GM04504 (cell line): Measurements from ENCODE around the gene TAF6.
"Not testable (repeated sequence)": the region's sequence is repeated elsewhere in the genome, so short reads cannot be mapped to it uniquely, and the experiment has no call there.

Experiments used
- DNase-seq: peaks from one replicate; pipeline ENCODE4 v3.0.0-alpha.2; 2012; ENCODE audit warnings: low read depth

Gene TAF6

GRCh38 chr7:100152404-100152803 is 33.2 kb upstream of the TAF6 start:
- DNase-seq = no peak

GRCh38 chr7:100148559-100149328 is 29.6 kb upstream of the TAF6 start, which contains the start of gene LAMTOR4:
Gene LAMTOR4, plus strand, starts transcription at chr7:100148918. Its CDS starts 55 bp downstream, at chr7:100148973.
- peak; percentile 97 for DNase-seq

GRCh38 chr7:100148225-100148558 is 29.0 kb upstream of the TAF6 start:
- no peak for DNase-seq

GRCh38 chr7:100147278-100147677 is 28.1 kb upstream of the TAF6 start:
- no peak for DNase-seq

- not testable (repeated sequence) for DNase-seq
Observed at GRCh38 chr7:100146350-100146749, 27.2 kb upstream of the TAF6 start.

GRCh38 chr7:100142461-100142860 is 23.3 kb upstream of the TAF6 start:
- DNase-seq = no peak

GRCh38 chr7:100141555-100141949 is 22.4 kb upstream of the TAF6 start:
- no peak for DNase-seq

GRCh38 chr7:100137851-100138760 is 18.9 kb upstream of the TAF6 start:
- no peak for DNase-seq

- no peak for DNase-seq
Observed at GRCh38 chr7:100132697-100133151, 13.6 kb upstream of the TAF6 start.

- DNase-seq = no peak
Observed at GRCh38 chr7:100132126-100132525, 13.0 kb upstream of the TAF6 start.

GRCh38 chr7:100130608-100131453 is 11.7 kb upstream of the TAF6 start:
- no peak for DNase-seq

GRCh38 chr7:100130220-100130607 is 11.1 kb upstream of the TAF6 start:
- DNase-seq = not testable (repeated sequence)

- DNase-seq = no peak
Observed at GRCh38 chr7:100128637-100128963, 9.4 kb upstream of the TAF6 start.

GRCh38 chr7:100127866-100128636 is 8.9 kb upstream of the TAF6 start:
- DNase-seq = no peak

GRCh38 chr7:100126931-100127865 is 8.0 kb upstream of the TAF6 start, which contains the start of gene MBLAC1:
Gene MBLAC1, plus strand, starts transcription at chr7:100126967. Its CDS starts 429 bp downstream, at chr7:100127396.
- DNase-seq = peak; percentile 84

GRCh38 chr7:100126239-100126930 is 7.2 kb upstream of the TAF6 start:
- DNase-seq = no peak

- DNase-seq = no peak
Observed at GRCh38 chr7:100124301-100125230, 5.4 kb upstream of the TAF6 start.

GRCh38 chr7:100122568-100122967 is 3.4 kb upstream of the TAF6 start:
- no peak for DNase-seq
